ENCODE results near the gene PILRA.
"Not testable (repeated sequence)": the region's sequence is repeated elsewhere in the genome, so short reads cannot be mapped to it uniquely, and the experiment has no call there.

PILRA gene

GRCh38 chr7:100358857-100359212 lies 14.5 kb upstream of the PILRA start:
- TF ChIP-seq CTCF (IDR thresholded peaks at IDR 0.05; ENCODE audit: insufficient read depth, low read length, poor library complexity, severe bottlenecking): no peak
- H3K36me3 ChIP-seq (ENCODE audit: control insufficient read depth, insufficient read depth, low read length): peaks cover 34% of the 10 kb centered on the region
- H3K4me3 ChIP-seq (replicated peaks; ENCODE audit: low read depth, low read length): no peak overlapping the region
- no peak for DNase-seq (ENCODE audit: extremely low read depth, insufficient read length)
- no peaks in the 10 kb centered on the region for H3K27me3 ChIP-seq (replicated peaks; ENCODE audit: control insufficient read depth, insufficient read depth, low read length)

- peaks cover 27% of the 10 kb centered on the region for H3K36me3 ChIP-seq (ENCODE audit: control insufficient read depth, insufficient read depth, low read length)
- TF ChIP-seq CTCF (IDR thresholded peaks at IDR 0.05; ENCODE audit: insufficient read depth, low read length, poor library complexity, severe bottlenecking): no peak
Observed at GRCh38 chr7:100360135-100360854, 13.0 kb upstream of the PILRA start.

GRCh38 chr7:100363098-100363497 lies 10.2 kb upstream of the PILRA start:
- H3K36me3 ChIP-seq (ENCODE audit: control insufficient read depth, insufficient read depth, low read length): peaks cover 15% of the 10 kb centered on the region
- no peak for TF ChIP-seq CTCF (IDR thresholded peaks at IDR 0.05; ENCODE audit: insufficient read depth, low read length, poor library complexity, severe bottlenecking)
- no peak for DNase-seq (ENCODE audit: extremely low read depth, insufficient read length)
- no peak overlapping the region for H3K4me3 ChIP-seq (replicated peaks; ENCODE audit: low read depth, low read length)
- H3K27me3 ChIP-seq (replicated peaks; ENCODE audit: control insufficient read depth, insufficient read depth, low read length): no peaks in the 10 kb centered on the region

More at GRCh38 chr7:100360135-100360854, 13.0 kb upstream of the PILRA start:
- Histone ChIP-seq H3K4me3 (replicated peaks; ENCODE audit: low read depth, low read length) (no peak overlapping the region), H3K27me3 (replicated peaks; ENCODE audit: control insufficient read depth, insufficient read depth, low read length) (no peaks in the 10 kb centered on the region)
- no peak for DNase-seq (ENCODE audit: extremely low read depth, insufficient read length)

- not testable (repeated sequence) for H3K27me3 ChIP-seq (replicated peaks; ENCODE audit: control insufficient read depth, insufficient read depth, low read length); DNase-seq (ENCODE audit: extremely low read depth, insufficient read length); H3K4me3 ChIP-seq (replicated peaks; ENCODE audit: low read depth, low read length)
- H3K36me3 ChIP-seq (ENCODE audit: control insufficient read depth, insufficient read depth, low read length): peaks cover 13% of the 10 kb centered on the region
Observed at GRCh38 chr7:100363797-100364196, 9.5 kb upstream of the PILRA start.

- no peak for DNase-seq (ENCODE audit: extremely low read depth, insufficient read length)
- Histone ChIP-seq H3K27me3 (replicated peaks; ENCODE audit: control insufficient read depth, insufficient read depth, low read length) (no peaks in the 10 kb centered on the region), H3K4me3 (replicated peaks; ENCODE audit: low read depth, low read length) (no peak overlapping the region), H3K36me3 (ENCODE audit: control insufficient read depth, insufficient read depth, low read length) (peaks cover 6% of the 10 kb centered on the region)
- TF ChIP-seq CTCF (IDR thresholded peaks at IDR 0.05; ENCODE audit: insufficient read depth, low read length, poor library complexity, severe bottlenecking): no peak
Observed at GRCh38 chr7:100364480-100364879, 8.8 kb upstream of the PILRA start.

- DNase-seq (ENCODE audit: extremely low read depth, insufficient read length); H3K4me3 ChIP-seq (replicated peaks; ENCODE audit: low read depth, low read length); H3K27me3 ChIP-seq (replicated peaks; ENCODE audit: control insufficient read depth, insufficient read depth, low read length); H3K36me3 ChIP-seq (ENCODE audit: control insufficient read depth, insufficient read depth, low read length): not testable (repeated sequence)
Observed at GRCh38 chr7:100365998-100366367, 7.3 kb upstream of the PILRA start.

Data from GM06990 (cell line).